GM12864 (cell line): Measurements from ENCODE around the gene HNRNPA2B1.

Experiments
- DNase-seq: peaks from one replicate; pipeline ENCODE4 v3.0.0-alpha.2; 2011; ENCODE audit warnings: low read depth
- H3K4me3 ChIP-seq: 2 replicates; pipeline ENCODE4 v1.5.1; 2011; ENCODE audit warnings: mild to moderate bottlenecking, low read depth, low read length, control low read depth
- TF ChIP-seq, protein P1 (sequence below): IDR thresholded peaks from 2 replicates; pipeline ENCODE4 v1.5.1; 2011; ENCODE audit warnings: low read depth, mild to moderate bottlenecking, moderate library complexity, low read length, control low read depth, inconsistent platforms; ENCODE audit errors: missing control alignments

HNRNPA2B1 gene

DNA sequence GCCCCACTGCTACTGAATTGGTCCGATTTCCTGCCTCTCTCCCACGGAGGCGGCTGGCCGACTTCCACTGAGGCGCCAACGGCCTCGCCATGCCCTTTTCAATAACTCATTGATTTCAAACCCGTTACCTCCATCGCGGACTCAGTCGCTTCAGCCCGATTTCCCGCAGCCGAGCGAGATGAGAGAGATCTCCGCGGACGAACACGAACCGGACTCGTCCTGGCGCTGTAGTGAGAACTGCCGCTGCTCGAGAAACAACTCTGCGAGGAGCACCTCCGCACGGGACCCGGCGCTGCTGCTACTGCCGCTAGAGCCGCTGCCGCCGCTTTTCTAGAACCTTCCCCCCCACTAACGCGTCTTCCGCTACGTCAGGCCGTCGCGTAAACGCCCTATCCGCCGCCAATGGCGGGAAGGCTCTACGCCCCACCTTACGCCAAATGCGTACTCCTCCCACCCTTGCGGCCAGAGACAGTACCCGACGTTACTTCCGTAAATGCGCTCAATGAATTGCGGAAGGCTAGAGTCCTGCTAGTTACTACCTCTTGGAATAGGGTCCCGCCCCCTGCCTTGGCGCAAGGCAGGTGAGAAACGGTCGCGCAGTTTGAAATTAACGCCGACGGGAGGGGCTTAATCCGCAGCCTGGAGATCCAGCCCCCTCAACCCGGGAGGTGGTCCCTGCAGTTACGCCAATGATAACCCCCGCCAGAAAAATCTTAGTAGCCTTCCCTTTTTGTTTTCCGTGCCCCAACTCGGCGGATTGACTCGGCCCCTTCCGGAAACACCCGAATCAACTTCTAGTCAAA, at the start of gene HNRNPA2B1:
TSS of gene HNRNPA2B1 (minus strand) at position 303 of the 803 bp plus-strand sequence. CDS start at position 134, 169 bp downstream.
- DNase-seq: peak; percentile 97
- TF ChIP-seq, protein P1, sequence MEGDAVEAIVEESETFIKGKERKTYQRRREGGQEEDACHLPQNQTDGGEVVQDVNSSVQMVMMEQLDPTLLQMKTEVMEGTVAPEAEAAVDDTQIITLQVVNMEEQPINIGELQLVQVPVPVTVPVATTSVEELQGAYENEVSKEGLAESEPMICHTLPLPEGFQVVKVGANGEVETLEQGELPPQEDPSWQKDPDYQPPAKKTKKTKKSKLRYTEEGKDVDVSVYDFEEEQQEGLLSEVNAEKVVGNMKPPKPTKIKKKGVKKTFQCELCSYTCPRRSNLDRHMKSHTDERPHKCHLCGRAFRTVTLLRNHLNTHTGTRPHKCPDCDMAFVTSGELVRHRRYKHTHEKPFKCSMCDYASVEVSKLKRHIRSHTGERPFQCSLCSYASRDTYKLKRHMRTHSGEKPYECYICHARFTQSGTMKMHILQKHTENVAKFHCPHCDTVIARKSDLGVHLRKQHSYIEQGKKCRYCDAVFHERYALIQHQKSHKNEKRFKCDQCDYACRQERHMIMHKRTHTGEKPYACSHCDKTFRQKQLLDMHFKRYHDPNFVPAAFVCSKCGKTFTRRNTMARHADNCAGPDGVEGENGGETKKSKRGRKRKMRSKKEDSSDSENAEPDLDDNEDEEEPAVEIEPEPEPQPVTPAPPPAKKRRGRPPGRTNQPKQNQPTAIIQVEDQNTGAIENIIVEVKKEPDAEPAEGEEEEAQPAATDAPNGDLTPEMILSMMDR: no peak

DNA sequence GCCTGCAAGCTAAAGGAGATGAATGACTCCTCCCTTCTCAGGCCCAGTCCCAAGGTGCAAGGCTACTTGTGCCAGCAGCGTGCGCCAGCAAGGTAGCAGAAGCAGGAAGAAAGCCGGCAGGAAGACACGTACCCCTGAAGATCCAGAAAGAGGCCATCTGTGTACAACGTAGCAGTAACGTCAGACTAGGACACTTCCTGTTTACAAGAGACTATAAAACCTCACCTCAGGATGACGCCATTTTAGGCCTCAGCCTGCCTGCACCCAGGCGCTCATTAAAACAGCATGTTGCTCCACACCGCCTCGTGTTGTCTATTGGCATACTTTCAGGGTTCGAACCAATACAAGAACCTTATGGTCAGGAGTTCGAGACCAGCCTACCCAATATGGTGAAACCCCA, 49.7 kb upstream of the HNRNPA2B1 start:
- H3K4me3 ChIP-seq: no peak overlapping the region
- TF ChIP-seq, protein P1: no peak
- DNase-seq: no peak

More for the DNA sequence above, at the start of gene HNRNPA2B1:
- peak within 1 kb of the TSS; percentile 100 for H3K4me3 ChIP-seq

DNA sequence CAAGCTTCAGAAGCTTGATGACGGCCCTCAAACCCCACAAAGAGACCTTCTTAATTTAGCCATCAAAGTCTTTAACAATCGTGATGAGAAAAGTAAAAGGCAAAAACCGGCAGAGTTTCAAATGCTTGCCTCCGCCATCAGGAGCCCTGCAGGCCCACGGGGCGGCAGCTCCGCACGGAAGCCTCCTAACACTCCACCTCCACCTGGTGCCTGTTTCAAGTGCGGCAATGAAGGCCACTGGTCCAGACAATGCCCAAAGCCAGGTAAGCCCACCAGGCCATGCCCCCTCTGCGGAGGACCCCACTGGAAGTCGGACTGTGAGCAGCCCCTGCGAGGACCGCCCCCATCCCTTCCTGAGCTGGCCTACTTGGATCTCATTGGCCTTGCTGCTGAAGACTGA, 44.6 kb upstream of the HNRNPA2B1 start:
- H3K4me3 ChIP-seq: no peak overlapping the region
- TF ChIP-seq, protein P1: no peak
- DNase-seq: no peak

DNA sequence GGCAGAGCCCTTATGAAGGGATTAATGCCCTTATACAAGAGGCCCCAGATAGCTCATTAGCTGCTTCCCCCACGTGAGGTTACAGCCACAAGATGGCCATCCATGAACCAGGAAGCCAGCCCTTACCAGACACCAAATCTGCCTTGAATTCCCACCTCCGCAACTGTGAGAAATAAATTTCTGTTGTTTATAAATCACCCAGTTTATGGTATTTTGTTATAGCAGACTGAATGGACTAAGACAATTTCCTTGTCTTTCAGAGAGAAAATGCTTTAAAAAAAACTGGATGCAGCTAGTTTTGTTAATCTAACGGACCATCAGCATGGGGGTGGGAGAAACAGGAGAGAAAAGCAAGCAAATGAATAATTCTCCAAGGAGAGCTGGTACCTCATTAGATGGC, 37.5 kb upstream of the HNRNPA2B1 start:
- no peak for DNase-seq
- H3K4me3 ChIP-seq: no peak overlapping the region
- TF ChIP-seq, protein P1: no peak

DNA sequence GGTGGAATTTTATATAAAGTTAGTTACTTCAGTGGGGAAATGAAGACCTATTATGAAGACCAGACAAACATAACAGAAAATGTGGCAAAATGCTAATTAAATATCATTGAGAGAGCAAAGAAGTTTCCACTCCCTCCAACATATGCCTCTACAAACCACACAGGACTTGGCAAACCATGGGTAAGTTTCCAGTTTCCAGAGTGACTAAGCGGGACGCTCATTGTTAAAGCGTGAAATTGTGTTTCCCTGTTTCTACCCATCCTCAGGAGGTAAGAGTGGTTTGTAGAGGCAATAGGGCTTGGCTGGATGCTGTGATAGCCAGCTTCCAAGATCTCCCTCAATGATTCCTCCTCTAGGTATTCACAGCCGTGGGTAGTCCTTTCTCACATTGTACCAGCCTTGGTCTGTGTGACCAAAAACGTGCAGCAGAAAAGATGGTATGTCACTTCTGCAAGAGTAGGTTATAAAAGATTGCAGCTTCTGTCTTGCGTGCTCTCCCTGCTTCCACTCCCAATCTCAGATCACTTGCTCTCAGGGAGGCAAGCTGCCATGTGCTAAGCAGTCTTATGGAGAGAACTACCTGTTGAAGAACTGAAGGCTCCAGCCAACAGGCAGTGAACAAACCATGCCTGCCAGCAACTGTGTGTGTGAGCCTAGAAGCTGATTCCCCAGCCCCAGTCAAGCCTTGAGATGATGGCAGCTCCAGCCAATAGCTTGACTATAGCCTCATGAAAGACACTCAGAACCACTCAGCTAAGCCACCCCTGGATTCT, 36.7 kb upstream of the HNRNPA2B1 start:
- DNase-seq: no peak
- TF ChIP-seq, protein P1: no peak
- no peak overlapping the region for H3K4me3 ChIP-seq

DNA sequence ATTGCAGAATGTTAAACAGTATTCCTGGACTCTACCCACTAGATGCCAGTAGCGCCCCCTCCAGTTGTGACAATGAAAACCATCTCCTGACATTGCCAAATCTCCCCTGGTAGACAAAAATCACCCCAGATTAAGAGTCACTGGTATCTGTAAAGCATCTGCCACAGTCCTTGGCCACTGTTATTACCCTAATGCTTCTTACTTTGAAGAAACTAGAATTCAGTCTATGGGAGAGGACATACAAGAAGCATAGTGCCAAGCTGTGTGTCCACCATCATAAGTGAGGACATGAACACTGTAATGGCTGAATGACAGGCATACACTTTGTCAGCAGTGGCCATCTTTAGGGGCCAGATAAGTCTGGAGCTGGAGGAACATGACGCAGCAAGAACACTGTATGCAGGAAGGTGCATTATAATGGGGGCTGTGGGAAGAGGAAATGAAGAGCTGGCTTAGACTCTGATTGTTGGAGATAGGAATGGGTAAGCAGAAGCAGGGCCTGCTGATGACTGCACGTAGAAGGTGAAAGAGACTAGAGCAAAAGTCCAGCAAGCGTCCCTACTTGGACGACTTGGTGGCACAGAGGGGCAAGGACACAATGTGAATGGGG, 33.5 kb upstream of the HNRNPA2B1 start:
- no peak overlapping the region for H3K4me3 ChIP-seq
- TF ChIP-seq, protein P1: no peak
- DNase-seq: no peak
